AG04450 (cell line): ENCODE results near the gene NPLOC4. TPM values are rescaled to one million over a fixed set of nuclear protein-coding genes. Genes with fewer than 3 reads are reported as not detected.

Experiments used
- CTCF ChIA-PET: fragments of 300-600, 350-600 bp; formaldehyde crosslinking; extraction: SDS; loops from one replicate; lab custom pipeline; 2022; ENCODE audit warnings: antibody characterized with exemption, inconsistent platforms; lab: Charles Lee
- POLR2A ChIA-PET: fragments of 350-600 bp; formaldehyde crosslinking; extraction: SDS; loops from one replicate; lab custom pipeline; 2021; ENCODE audit warnings: antibody characterized with exemption, inconsistent platforms; lab: Yijun Ruan, JAX
- DNase-seq: peaks from one replicate; pipeline ENCODE4 v3.0.0-alpha.2; 2011; ENCODE audit warnings: low read depth, low spot score
- H3K27ac ChIP-seq: one replicate; pipeline ENCODE4 v1.5.1; 2012; ENCODE audit warnings: low read depth, low read length, control low read depth
- H3K27me3 ChIP-seq: one replicate; pipeline ENCODE4 v1.6.0; 2012; ENCODE audit warnings: low read length; ENCODE audit not compliant: control insufficient read depth, insufficient read depth
- H3K4me3 ChIP-seq: 2 replicates; pipeline ENCODE4 v1.5.1; 2011; ENCODE audit warnings: mild to moderate bottlenecking, low read depth, low read length, control low read depth
- H3K9me3 ChIP-seq: 2 replicates; pipeline ENCODE4 v1.5.1; 2012; ENCODE audit warnings: low read length; ENCODE audit not compliant: control insufficient read depth, insufficient read depth
- CTCF ChIP-seq: IDR thresholded peaks from 2 replicates; pipeline ENCODE4 v1.5.1; 2011; ENCODE audit warnings: low read depth, low read length, control low read depth, inconsistent platforms
- polyA plus RNA-seq: library from polyadenylated mRNA; depleted of rRNA; stranded (reverse); fragments of >200 nt; gene quantifications from 2 replicates; pipeline ENCODE4 v1.2.3, GENCODE V29; 2011

Gene NPLOC4
- polyA plus RNA-seq, 1 experiment: 66.5 TPM

- POLR2A ChIA-PET: interaction anchor here (0.6 to 1.0 kb wide), 2 partner anchors 13 to 68 kb away, joined by 4 to 7 read pairs; no protein-coding TSS in a partner anchor
- peaks cover 8% of the 10 kb centered on the region for H3K27me3 ChIP-seq
- no peak for TF ChIP-seq CTCF
- no peak for DNase-seq
- no peak overlapping the region for H3K4me3 ChIP-seq
- H3K27ac ChIP-seq: no peak overlapping the region
- CTCF ChIA-PET: no interaction called here
- peaks cover 12% of the 10 kb centered on the region; the same call in 1 of the 2 replicates for H3K9me3 ChIP-seq
Measured at GRCh38 chr17:81528651-81529436, 108.1 kb downstream of the NPLOC4 start.

- Histone ChIP-seq H3K27ac (no peak overlapping the region), H3K4me3 (no peak overlapping the region), H3K9me3 (peaks cover 12% of the 10 kb centered on the region; the same call in 1 of the 2 replicates), H3K27me3 (peaks cover 8% of the 10 kb centered on the region)
- DNase-seq: no peak
- TF ChIP-seq CTCF: no peak
- CTCF ChIA-PET: no interaction called here
- POLR2A ChIA-PET: interaction anchor here (1.0 kb wide), 1 partner anchor 12 kb away, joined by 4 read pairs; no protein-coding TSS in a partner anchor
Measured at GRCh38 chr17:81528384-81528650, 108.6 kb downstream of the NPLOC4 start.

- Histone ChIP-seq H3K27ac (no peak within 1 kb of the TSS), H3K9me3 (peaks cover 12% of the 10 kb centered on the region; the same call in 1 of the 2 replicates), H3K27me3 (peaks cover 11% of the 10 kb centered on the region), H3K4me3 (no peak within 1 kb of the TSS)
- CTCF ChIA-PET: interaction anchor here (0.5 kb wide), 1 partner anchor 59 kb away, joined by 3 read pairs; no protein-coding TSS in a partner anchor
- 0 out of 2 replicates have a peak, but pooled peaks have one; percentile 26 for TF ChIP-seq CTCF
- POLR2A ChIA-PET: interaction anchor here (1.0 kb wide), 1 partner anchor 12 kb away, joined by 4 read pairs; no protein-coding TSS in a partner anchor
- no peak for DNase-seq
Measured at GRCh38 chr17:81527591-81528383, 109.1 kb downstream of the NPLOC4 start, which contains the start of gene FSCN2. FSCN2 (plus strand) TSS chr17:81528377; CDS start chr17:81528532, 155 bp downstream.

GRCh38 chr17:81526662-81527571 is 110.0 kb downstream of the NPLOC4 start:
- ChIA-PET CTCF (interaction anchor here (0.5 kb wide), 1 partner anchor 60 kb away, joined by 3 read pairs; no protein-coding TSS in a partner anchor), POLR2A (no interaction called here)
- no peak overlapping the region for H3K27ac ChIP-seq
- H3K27me3 ChIP-seq: peaks cover 11% of the 10 kb centered on the region
- H3K9me3 ChIP-seq: peaks cover 12% of the 10 kb centered on the region; the same call in 1 of the 2 replicates
- no peak for DNase-seq
- no peak overlapping the region for H3K4me3 ChIP-seq
- TF ChIP-seq CTCF: no peak
